OCI-M1 (cell line): ENCODE measurements around the gene GALNT18.

Experiments used
- DNase-seq: peaks from one replicate; lab custom pipeline; 2025; lab: John Stamatoyannopoulos, UW

The GALNT18 gene

GRCh38 chr11:11621573-11622339 is at the start of gene GALNT18:
Gene GALNT18 (minus strand): TSS chr11:11622005.
- DNase-seq, result peak; percentile 89

DNA sequence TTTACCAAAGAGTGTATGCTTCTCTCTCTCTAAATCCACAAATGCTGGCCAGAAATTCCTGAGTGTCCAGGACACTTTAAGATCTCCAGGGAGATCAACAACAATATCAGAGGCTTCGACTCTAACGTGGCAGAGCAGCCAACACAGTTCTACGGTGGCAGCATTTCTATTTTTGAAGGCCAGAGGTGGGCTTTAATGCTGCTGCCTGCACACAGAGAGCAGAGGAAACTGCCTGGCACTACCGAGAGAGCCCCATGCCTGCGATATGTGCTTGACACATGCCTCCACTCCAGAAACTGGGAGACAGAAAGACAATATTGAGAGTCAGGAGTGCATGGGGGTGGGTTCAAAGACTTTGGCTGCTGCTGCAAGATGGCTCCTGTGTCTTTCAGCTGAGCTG is 48.8 kb upstream of the GALNT18 start:
- no peak for DNase-seq

- peak; percentile 2 for DNase-seq
Measured at GRCh38 chr11:11669233-11669846, 47.5 kb upstream of the GALNT18 start.

GRCh38 chr11:11668781-11669180 is 47.0 kb upstream of the GALNT18 start:
- DNase-seq, result no peak

GRCh38 chr11:11668274-11668673 is 46.5 kb upstream of the GALNT18 start:
- DNase-seq, result no peak

- no peak for DNase-seq
Measured at GRCh38 chr11:11667056-11667455, 45.3 kb upstream of the GALNT18 start.

DNA sequence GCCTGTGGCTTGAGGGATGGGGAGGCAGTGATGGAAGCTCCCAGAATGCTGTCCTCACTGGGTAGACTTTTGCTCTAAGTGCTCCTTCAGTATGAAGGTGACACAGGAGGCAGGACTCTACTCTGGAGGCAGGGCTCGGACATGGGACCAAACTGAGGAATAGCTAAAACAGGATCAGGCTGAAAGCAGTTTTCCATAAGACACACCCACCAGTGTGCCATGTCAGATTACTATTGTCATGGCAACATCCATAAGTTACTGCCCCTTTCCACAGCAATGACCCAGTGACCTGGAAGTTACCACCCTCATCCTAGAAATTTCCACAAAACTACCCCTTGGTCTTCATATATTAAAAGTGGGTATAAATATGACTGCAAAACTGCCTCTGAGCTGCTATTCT is 43.6 kb upstream of the GALNT18 start:
- no peak for DNase-seq

DNA sequence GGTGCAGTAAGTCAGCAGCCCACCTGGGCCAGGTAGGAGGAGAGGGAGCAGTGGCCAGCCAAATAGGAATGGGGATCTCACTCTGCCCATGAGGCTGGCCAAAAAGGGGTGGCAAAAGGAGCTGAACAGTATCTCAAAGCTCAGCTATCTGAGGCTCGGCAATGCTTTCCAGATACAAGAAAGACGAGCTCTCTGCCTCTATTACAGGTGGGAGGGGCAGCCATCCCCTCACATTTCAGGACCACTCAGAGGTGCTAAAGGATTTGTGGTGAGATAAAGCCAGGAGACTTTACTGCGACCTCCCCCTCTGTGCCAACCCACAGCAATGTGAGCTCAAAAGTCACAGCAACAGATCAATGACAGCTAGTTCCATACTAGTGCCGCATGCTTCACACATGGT is 42.1 kb upstream of the GALNT18 start:
- no peak for DNase-seq

DNA sequence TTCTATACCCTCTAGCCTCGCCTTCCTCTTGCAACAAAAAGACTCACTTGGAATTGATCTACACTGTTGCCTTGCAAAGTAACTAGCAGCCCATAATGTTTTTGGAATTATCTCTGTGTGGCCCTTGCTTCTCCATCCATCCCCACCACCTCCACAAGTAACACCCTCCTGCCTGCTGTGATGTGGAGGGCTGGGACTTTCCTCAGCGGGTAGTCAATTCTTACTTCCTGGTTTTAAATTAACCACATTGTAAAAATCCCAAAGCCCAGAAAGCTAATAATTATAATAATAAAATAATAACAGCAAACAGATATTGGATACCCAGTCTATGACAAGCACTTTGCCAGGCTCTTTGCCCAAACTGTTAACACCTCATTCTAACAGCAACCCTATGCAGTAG is 40.8 kb upstream of the GALNT18 start:
- no peak for DNase-seq

GRCh38 chr11:11661326-11662040 is 39.7 kb upstream of the GALNT18 start:
- DNase-seq, result no peak

DNA sequence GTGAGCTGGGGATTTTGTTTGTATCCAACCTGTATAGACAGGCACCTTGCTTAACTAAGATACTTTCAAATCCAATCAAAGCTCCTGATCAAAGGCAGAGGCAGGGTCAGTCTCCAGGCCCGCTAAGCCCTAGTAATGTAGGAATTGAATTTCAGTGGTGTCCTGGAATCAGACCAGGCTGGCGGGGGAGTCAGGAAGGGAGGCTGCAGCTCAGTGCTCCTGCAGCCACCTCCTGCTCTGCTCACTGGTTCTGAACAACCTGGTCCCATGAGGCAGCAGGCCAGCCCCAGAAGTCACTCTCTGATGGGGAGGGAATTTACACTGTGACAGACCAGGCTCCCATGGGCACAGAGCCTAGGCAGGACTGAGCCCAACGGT is 38.5 kb upstream of the GALNT18 start:
- no peak for DNase-seq

DNA sequence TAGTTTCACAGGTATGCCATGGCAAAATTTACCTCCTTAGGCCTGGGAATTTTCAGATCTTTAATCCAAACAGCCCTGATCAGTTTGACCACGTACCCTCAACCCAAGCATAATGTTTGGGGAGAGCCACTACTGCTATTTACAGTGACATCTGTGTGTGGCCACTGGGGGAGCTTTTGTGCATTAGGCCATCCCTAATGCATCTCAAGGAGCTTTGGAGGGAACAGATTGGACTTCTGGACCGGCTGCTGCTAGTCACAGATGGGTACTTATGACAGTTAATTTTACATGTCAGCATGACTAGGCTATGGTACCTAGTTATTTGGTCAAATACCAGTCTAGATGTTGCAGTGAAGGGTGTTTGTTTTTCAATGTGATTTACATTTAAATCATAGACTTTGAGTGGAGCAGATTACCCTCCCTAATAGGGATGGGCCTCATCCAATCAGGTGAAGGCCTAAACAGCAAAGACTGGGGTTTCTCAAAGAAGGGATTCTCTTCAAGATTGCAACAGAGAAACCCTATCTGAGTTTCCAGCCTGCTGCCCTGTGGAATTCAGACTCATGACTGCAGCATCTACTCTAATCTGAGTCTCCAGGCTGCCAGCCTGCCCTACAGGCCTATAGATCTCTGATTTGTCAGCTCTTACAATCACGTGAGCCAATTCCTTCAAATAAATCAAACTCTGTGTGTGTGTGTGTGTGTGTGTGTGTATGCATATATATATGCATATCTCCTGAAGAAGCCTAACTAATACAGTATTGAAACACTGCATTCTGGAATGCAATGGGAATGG is 38.0 kb upstream of the GALNT18 start:
- no peak for DNase-seq

DNA sequence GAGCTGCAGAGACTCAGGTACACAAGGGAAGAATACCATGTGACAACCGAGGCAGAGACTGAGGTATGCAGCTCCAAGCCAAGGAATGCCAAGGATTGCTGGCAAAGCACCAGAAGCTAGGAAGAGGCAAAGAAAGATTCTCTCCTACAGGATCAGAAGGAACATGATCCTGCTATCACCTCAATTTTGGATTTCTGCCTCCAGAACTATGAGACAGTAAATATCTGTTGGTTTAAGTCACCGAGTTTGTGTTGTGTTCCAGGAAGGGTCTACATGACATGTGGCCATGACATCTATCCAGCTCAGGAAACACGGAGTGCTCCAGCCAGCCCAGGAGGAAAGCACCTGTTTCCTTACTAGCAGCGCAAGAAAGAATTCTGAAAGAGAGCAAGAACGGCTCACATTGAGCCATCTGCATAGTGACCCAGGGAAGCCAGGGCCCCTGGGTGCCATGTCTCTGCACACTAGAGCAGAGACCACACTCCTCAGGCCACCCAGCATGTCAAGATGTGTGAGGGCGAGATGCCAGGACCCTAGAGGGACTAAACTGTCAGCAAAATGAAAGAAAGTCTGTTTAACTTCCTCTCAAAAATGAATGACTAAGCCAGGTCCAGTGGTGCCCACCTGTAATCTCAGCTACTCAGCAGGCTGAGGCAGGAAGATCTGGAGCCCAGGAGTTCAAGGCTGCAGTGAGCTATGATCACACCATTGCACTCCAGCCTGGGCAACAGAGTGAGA is 35.6 kb upstream of the GALNT18 start:
- DNase-seq, result no peak

DNA sequence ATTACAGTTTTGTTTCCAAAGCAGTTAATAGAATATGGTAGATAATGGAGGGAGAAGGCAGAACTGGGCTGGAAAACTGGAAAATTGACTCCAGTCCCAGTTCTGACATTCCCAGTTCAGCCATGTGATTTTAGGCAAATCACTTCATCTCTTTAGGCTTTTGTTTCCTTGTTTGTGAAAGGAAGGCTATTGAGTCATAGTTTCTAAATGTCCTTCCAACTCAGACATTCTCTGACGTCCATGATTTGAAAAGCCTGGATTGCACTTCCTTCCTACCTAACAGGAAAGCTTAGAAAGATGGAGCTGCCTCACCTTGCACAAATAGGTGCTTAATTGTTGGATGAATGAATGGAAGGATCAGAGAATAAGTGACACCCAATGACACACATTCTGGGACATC is 19.8 kb upstream of the GALNT18 start:
- DNase-seq, result no peak

- no peak for DNase-seq
Measured at GRCh38 chr11:11640996-11641395, 19.2 kb upstream of the GALNT18 start.

DNA sequence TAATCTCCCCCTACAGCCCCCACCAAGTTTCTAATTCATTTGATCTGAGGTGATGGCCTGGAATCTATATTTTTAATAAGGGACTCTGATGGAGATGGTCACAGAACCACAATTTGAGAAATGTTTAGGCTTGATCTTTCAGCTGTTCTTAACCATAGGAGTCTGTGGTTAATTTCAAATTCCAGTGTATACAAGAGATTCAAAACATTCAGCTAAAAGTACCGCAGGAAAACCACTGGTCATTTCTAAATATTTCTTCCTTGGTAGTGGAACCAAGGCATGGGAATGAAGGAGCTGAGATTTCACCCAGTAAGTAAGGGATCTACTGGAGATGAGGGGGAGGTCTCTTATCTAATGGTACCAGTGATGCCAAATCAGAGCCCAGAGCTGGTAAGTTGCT is 18.3 kb upstream of the GALNT18 start:
- no peak for DNase-seq

DNA sequence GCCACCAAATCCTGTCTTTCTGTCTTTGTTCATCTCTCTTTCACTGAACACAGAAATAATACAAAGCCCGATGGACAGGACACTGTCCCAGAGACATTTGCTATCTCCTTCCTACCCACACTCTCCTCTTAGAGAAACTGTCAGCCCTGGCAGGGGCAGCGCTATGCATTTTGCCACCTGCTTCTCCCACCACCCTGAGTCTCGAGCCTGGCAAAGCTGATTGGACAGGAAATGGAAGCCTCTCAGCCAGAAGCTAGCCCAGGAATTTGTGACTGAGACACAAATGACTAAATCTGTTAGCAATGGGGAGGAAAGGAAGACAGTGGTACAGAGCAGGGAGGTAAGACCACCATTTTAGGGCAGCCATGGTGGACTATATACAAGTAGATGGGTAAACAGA is 14.9 kb upstream of the GALNT18 start:
- DNase-seq, result no peak

DNA sequence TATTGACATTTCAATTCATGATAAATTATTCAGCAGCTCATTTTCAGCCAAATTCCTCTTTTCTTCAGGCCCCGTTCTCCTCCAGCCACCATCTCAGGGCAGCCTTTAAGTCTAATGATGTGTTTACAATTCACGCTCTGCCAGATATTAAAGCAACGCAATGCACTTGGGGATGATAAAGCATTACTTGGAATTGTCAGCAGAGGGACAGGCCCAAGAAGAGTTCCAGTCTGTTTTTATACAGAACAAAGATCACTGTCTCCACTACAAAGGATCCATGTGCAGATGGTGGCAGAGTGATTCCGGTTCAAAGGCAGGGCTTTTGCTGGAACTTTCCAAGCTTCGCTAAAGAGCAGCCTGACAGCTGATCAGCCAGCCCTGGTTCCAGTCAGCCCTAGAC is 13.6 kb upstream of the GALNT18 start:
- no peak for DNase-seq

DNA sequence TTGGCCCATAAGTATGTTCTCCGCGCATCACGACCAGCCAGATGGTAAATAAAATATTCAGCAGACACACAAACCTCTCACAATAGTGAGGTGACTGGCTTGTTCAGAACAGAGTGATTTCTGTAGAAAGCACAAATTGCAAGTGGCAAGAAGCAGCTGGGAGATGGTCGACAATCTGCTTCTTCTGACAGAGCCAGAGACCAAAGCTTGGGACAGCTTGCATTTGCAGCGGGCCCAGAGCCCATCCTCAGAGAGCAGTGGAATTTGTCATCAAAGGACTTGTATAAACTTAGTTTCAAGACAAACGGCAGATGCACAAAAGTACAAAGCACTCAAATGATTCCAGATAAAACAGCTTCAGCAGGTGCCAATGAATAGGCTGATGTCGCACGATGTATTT is 7.6 kb upstream of the GALNT18 start:
- no peak for DNase-seq

DNA sequence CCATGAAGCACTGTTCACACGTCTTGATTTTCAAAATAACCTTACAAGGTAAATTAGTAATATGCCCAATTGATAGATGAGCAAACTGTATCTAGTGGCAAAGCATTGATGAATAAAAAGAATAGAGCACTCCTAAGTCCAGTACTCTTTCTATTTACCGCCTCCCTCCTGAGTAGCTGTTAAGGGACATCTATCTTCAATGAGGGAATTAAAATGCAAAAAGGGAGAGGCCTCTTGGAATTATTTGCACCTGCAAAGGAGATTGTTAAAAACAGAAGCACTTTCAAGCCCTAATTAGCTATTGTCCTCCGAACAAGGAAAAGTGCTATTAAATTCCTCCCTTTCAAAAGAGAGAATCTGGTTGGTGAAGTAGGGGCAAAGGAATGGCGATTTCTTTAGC is 6.8 kb upstream of the GALNT18 start:
- DNase-seq, result no peak

- DNase-seq, result no peak
Measured at GRCh38 chr11:11626128-11626527, 4.3 kb upstream of the GALNT18 start.

DNA sequence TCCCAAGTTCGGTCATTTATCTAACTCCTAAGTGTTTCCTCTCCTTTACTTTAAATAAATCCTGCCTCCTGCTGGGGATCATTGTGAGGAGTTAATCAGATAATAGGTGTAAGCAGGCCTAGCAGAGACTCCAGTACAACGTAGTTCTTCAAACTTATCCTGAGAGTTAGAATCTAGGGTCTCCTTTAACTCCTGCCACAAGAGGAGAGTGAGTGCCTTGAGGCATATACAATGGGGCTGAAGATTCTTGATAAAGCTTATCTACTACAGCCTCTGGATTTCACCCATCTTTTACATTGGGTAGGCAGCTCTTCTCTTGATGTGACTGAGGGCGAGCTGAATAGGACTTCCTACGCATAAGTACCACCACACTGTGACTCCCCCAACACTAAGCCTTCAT is 3.1 kb upstream of the GALNT18 start:
- DNase-seq, result no peak
